A549 (cell line): ENCODE measurements around the gene RBL2. TPM values are rescaled to one million over a fixed set of nuclear protein-coding genes. Genes with fewer than 3 reads are reported as not detected.

ENCODE experiments used
- ATAC-seq, 2 experiments: fragments of 200-7000 bp in 1 of 2; fragments of >200 bp in 1 of 2; cut with Nextera tagmentation in 1 of 2; cut with Tn5 transposase in 1 of 2; 3 replicates each; pipeline versions ENCODE4 v1.8.0 to v1.9.1; 2018 to 2020; ENCODE audit warnings: mild to moderate bottlenecking in 1 of 2, moderate library complexity in 1 of 2
- CTCF ChIA-PET: fragments of 300-600 bp; sonication (Branson Sonifier 250); formaldehyde crosslinking; extraction: SDS; loops from one replicate; lab custom pipeline; 2021; ENCODE audit warnings: antibody characterized with exemption, inconsistent platforms; lab: Yijun Ruan, JAX
- POLR2A ChIA-PET: fragments of 350-600 bp; formaldehyde crosslinking; extraction: SDS; loops from one replicate; lab custom pipeline; 2021; ENCODE audit warnings: antibody characterized with exemption, inconsistent platforms; lab: Yijun Ruan, JAX
- DNase-seq, 2 experiments: peaks; one replicate each; pipeline versions ENCODE4 v3.0.0 to v3.0.0-alpha.2; 2011 to 2016; ENCODE audit warnings: low read depth in 1 of 2, low spot score in 1 of 2
- FAIRE-seq: peaks from 2 replicates; lab custom pipeline; 2011; peaks lifted over from hg19 to GRCh38; lab: Jason Lieb, UNC
- H3K27ac ChIP-seq, 2 experiments: fragments of >200 bp; sonication (Bioruptor Twin); formaldehyde crosslinking; 3 replicates each; pipeline ENCODE4 v1.5.1; 2016 to 2017
- H3K4me1 ChIP-seq: fragments of >200 bp; sonication (Bioruptor Twin); formaldehyde crosslinking; 3 replicates; pipeline ENCODE4 v1.6.1; 2016
- H3K4me2 ChIP-seq: fragments of >200 bp; sonication (Bioruptor Twin); formaldehyde crosslinking; 3 replicates; pipeline ENCODE4 v1.6.1; 2016
- H3K4me3 ChIP-seq: fragments of >200 bp; sonication (Bioruptor Twin); formaldehyde crosslinking; 3 replicates; pipeline ENCODE4 v1.5.1; 2016
- H3K9me3 ChIP-seq: fragments of >200 bp; sonication (Bioruptor Twin); formaldehyde crosslinking; 3 replicates; pipeline ENCODE4 v1.6.1; 2016
- CHD2 ChIP-seq: fragments of 150-350 bp; IDR thresholded peaks from 2 replicates; pipeline ENCODE4 v1.6.1; 2014; ENCODE audit warnings: low read length; ENCODE audit not compliant: partially characterized antibody
- EHF ChIP-seq: fragments of 250-450 bp; sonication (Bioruptor Pico); IDR thresholded peaks from 2 replicates; pipeline ENCODE4 v1.5.0; 2020; ENCODE audit warnings: mild to moderate bottlenecking
- EHMT2 ChIP-seq: fragments of 200-600 bp; sonication (generic); IDR thresholded peaks from 2 replicates; pipeline ENCODE4 v1.6.1; 2016; ENCODE audit warnings: antibody characterized with exemption, low read depth, mild to moderate bottlenecking, moderate library complexity
- FOSB ChIP-seq: fragments of 250-450 bp; sonication (Bioruptor Pico); IDR thresholded peaks from 2 replicates; pipeline ENCODE4 v1.5.0; 2020; ENCODE audit warnings: mild to moderate bottlenecking, moderate library complexity
- FOSL2 ChIP-seq, 2 experiments: fragments of 450-650 bp in 1 of 2; fragments of >200 bp in 1 of 2; sonication (Bioruptor Twin) in 1 of 2; formaldehyde crosslinking; IDR thresholded peaks; 2 replicates each; pipeline versions ENCODE4 v1.5.0 to v1.6.1; 2016 to 2020; ENCODE audit warnings: mild to moderate bottlenecking in 1 of 2, moderate library complexity in 1 of 2
- FOXS1 ChIP-seq: fragments of 250-450 bp; sonication (Bioruptor Pico); IDR thresholded peaks from 2 replicates; pipeline ENCODE4 v1.5.0; 2020; ENCODE audit warnings: mild to moderate bottlenecking, moderate library complexity
- GATA3 ChIP-seq: IDR thresholded peaks from 2 replicates; pipeline ENCODE4 v1.6.1; 2012; ENCODE audit warnings: borderline replicate concordance
- HDAC2 ChIP-seq: fragments of 200-600 bp; sonication (generic); IDR thresholded peaks from 2 replicates; pipeline ENCODE4 v1.6.1; 2016
- HOXB13 ChIP-seq: fragments of 250-450 bp; sonication (Bioruptor Pico); IDR thresholded peaks from 2 replicates; pipeline ENCODE4 v1.5.0; 2020; ENCODE audit warnings: low read depth, mild to moderate bottlenecking, moderate library complexity
- JUN ChIP-seq, 2 experiments: fragments of >200 bp; sonication (Bioruptor Twin); formaldehyde crosslinking; IDR thresholded peaks; 2 replicates in 1 of 2; 3 replicates in 1 of 2; pipeline ENCODE4 v1.6.1; 2016 to 2017
- MAFK ChIP-seq: fragments of 450-650 bp; IDR thresholded peaks from 2 replicates; pipeline ENCODE4 v1.6.1; 2014; ENCODE audit not compliant: partially characterized antibody
- MYC ChIP-seq: IDR thresholded peaks from 2 replicates; pipeline ENCODE4 v1.6.1; 2012; ENCODE audit warnings: mild to moderate bottlenecking, inconsistent platforms, low read length, improper control_type of control experiment, borderline replicate concordance
- PBX3 ChIP-seq: IDR thresholded peaks from 2 replicates; pipeline ENCODE4 v1.6.1; 2012
- RAD21 ChIP-seq, 2 experiments: fragments of >200 bp in 1 of 2; sonication (Bioruptor Twin) in 1 of 2; formaldehyde crosslinking in 1 of 2; IDR thresholded peaks in 1 of 2; conservative IDR thresholded peaks in 1 of 2; 2 replicates in 1 of 2; 3 replicates in 1 of 2; pipeline ENCODE4 v1.6.1; 2012 to 2018; ENCODE audit warnings: inconsistent platforms in 1 of 2
- REST ChIP-seq: fragments of 200-600 bp; sonication (generic); IDR thresholded peaks from 2 replicates; pipeline ENCODE4 v1.6.1; 2016; ENCODE audit warnings: antibody characterized with exemption, mild to moderate bottlenecking, moderate library complexity
- RFX5 ChIP-seq: fragments of 450-650 bp; IDR thresholded peaks from 2 replicates; pipeline ENCODE4 v1.7.1; 2014; ENCODE audit warnings: antibody characterized with exemption, mild to moderate bottlenecking, moderate library complexity
- SMC3 ChIP-seq: fragments of >200 bp; sonication (Bioruptor Twin); formaldehyde crosslinking; IDR thresholded peaks from 3 replicates; pipeline ENCODE4 v1.6.1; 2018; ENCODE audit warnings: inconsistent platforms
- TFCP2L1 ChIP-seq: fragments of 250-450 bp; sonication (Bioruptor Pico); IDR thresholded peaks from 2 replicates; pipeline ENCODE4 v1.5.0; 2021; ENCODE audit warnings: mild to moderate bottlenecking
- TP53 ChIP-seq: fragments of 250-450 bp; sonication (Bioruptor Pico); IDR thresholded peaks from 2 replicates; pipeline ENCODE4 v1.5.0; 2021; ENCODE audit warnings: mild to moderate bottlenecking, moderate library complexity
- ZFP36 ChIP-seq: fragments of 450-650 bp; IDR thresholded peaks from 2 replicates; pipeline ENCODE4 v1.6.1; 2014; ENCODE audit warnings: borderline replicate concordance; ENCODE audit not compliant: partially characterized antibody
- WGBS: methylation state at CpG from one replicate; pipeline ENCODE4 v1.1.6; 2017; ENCODE audit errors: missing lambda C conversion rate; 5-methylcytosine and 5-hydroxymethylcytosine counted together
- polyA plus RNA-seq, 4 experiments: library from polyadenylated mRNA; depleted of rRNA in 3 of 4; stranded (reverse); fragments of >200 nt; fragmentation: RNase III in 1 of 4; extraction: RNeasy Plus Mini Kit Qiagen cat#74134 plus additional on column Dnase treatment in 1 of 4; gene quantifications; 2 replicates in 3 of 4; 3 replicates in 1 of 4; pipeline ENCODE4 v1.2.3, GENCODE V29; 2011 to 2017
- TF ChIP-seq, protein P1 (sequence below): fragments of >200 bp; sonication (Bioruptor Twin); formaldehyde crosslinking; IDR thresholded peaks from 3 replicates; pipeline ENCODE4 v1.5.1; 2016
- TF ChIP-seq, protein P2 (sequence below): fragments of 250-450 bp; sonication (Bioruptor Pico); IDR thresholded peaks from 2 replicates; pipeline ENCODE4 v1.5.0; 2021; ENCODE audit warnings: mild to moderate bottlenecking, moderate library complexity, borderline replicate concordance
- TF ChIP-seq, protein P3 (sequence below): fragments of 150-350 bp; IDR thresholded peaks from 2 replicates; pipeline ENCODE4 v1.6.1; 2014; ENCODE audit warnings: low read depth, mild to moderate bottlenecking, low read length

Gene RBL2
- polyA plus RNA-seq, 2 of the 4 experiments (the other 2 are of a cell fraction), result 17.2 to 45.0 TPM

DNA sequence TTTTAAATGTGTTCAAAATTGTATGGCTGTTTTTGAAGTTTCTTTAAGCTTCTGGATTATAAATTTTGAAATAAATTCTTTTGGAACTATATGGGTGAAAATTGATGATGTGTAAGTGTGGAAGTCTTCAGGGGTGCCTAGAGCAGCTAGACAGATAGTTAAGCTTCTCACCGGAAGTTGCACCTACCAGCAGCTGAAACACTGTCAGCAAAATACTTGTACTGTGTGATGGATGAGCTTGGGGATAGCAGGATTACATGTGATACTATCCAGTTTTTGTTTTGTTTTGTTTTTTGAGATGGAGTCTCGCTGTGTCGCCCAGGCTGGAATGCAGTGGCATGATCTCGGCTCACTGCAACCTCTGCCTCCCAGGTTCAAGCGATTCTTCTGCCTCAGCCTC lies 19.7 kb downstream of the RBL2 start:
- no peak for ATAC-seq
- no peaks in the 10 kb centered on the region for H3K4me1 ChIP-seq
- 96% methylated on average over 5 of the region's 5 CpGs for WGBS
- no peak for FAIRE-seq
- H3K9me3 ChIP-seq, result no peaks in the 10 kb centered on the region
- no peak overlapping the region for H3K27ac ChIP-seq
- CTCF ChIA-PET, result no interaction called here
- H3K4me3 ChIP-seq, result no peak overlapping the region
- POLR2A ChIA-PET, result no interaction called here
- no peak for TF ChIP-seq PBX3
- no peak for TF ChIP-seq FOSB
- TF ChIP-seq RFX5, result no peak
- TF ChIP-seq REST, result no peak
- no peak for TF ChIP-seq TP53 (CRISPR knock-in tag)
- TF ChIP-seq TFCP2L1 (CRISPR knock-in tag), result no peak
- TF ChIP-seq SMC3, result no peak
- TF ChIP-seq, protein P1, sequence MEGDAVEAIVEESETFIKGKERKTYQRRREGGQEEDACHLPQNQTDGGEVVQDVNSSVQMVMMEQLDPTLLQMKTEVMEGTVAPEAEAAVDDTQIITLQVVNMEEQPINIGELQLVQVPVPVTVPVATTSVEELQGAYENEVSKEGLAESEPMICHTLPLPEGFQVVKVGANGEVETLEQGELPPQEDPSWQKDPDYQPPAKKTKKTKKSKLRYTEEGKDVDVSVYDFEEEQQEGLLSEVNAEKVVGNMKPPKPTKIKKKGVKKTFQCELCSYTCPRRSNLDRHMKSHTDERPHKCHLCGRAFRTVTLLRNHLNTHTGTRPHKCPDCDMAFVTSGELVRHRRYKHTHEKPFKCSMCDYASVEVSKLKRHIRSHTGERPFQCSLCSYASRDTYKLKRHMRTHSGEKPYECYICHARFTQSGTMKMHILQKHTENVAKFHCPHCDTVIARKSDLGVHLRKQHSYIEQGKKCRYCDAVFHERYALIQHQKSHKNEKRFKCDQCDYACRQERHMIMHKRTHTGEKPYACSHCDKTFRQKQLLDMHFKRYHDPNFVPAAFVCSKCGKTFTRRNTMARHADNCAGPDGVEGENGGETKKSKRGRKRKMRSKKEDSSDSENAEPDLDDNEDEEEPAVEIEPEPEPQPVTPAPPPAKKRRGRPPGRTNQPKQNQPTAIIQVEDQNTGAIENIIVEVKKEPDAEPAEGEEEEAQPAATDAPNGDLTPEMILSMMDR, result no peak
- no peak for TF ChIP-seq EHMT2
- no peak for TF ChIP-seq CHD2
- TF ChIP-seq HDAC2, result no peak
- TF ChIP-seq, all 56 proteins: peak for 0
- DNase-seq, result no peak
- H3K4me2 ChIP-seq, result no peak overlapping the region

- TF ChIP-seq RAD21 (conservative IDR thresholded peaks at IDR 0.05 in 1 of 2, IDR thresholded peaks at IDR 0.05 in 1 of 2), result no peak
- no peak for TF ChIP-seq MYC
- TF ChIP-seq HOXB13, result no peak
- no peak for TF ChIP-seq GATA3
- no peak for TF ChIP-seq MAFK
- no peak for TF ChIP-seq EHF
- TF ChIP-seq HDAC2, result no peak
- no peak for TF ChIP-seq ZFP36
- TF ChIP-seq, protein P2, sequence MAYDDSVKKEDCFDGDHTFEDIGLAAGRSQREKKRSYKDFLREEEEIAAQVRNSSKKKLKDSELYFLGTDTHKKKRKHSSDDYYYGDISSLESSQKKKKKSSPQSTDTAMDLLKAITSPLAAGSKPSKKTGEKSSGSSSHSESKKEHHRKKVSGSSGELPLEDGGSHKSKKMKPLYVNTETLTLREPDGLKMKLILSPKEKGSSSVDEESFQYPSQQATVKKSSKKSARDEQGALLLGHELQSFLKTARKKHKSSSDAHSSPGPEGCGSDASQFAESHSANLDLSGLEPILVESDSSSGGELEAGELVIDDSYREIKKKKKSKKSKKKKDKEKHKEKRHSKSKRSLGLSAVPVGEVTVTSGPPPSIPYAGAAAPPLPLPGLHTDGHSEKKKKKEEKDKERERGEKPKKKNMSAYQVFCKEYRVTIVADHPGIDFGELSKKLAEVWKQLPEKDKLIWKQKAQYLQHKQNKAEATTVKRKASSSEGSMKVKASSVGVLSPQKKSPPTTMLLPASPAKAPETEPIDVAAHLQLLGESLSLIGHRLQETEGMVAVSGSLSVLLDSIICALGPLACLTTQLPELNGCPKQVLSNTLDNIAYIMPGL (CRISPR knock-in tag), result no peak
- no peak for TF ChIP-seq FOSL2 (IDR thresholded peaks at IDR 0.05)
- no peak for TF ChIP-seq FOSL2 (CRISPR knock-in tag; IDR thresholded peaks at IDR 0.05)
- TF ChIP-seq FOXS1 (CRISPR knock-in tag), result no peak
- TF ChIP-seq JUN (IDR thresholded peaks at IDR 0.05), result no peak
- TF ChIP-seq, protein P3, sequence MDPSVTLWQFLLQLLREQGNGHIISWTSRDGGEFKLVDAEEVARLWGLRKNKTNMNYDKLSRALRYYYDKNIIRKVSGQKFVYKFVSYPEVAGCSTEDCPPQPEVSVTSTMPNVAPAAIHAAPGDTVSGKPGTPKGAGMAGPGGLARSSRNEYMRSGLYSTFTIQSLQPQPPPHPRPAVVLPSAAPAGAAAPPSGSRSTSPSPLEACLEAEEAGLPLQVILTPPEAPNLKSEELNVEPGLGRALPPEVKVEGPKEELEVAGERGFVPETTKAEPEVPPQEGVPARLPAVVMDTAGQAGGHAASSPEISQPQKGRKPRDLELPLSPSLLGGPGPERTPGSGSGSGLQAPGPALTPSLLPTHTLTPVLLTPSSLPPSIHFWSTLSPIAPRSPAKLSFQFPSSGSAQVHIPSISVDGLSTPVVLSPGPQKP, result no peak
- POLR2A ChIA-PET, result no interaction called here
- FAIRE-seq (no peak), ATAC-seq (no peak), DNase-seq (no peak)
- Histone ChIP-seq H3K4me3 (no peak overlapping the region), H3K9me3 (no peaks in the 10 kb centered on the region), H3K4me2 (no peak overlapping the region), H3K27ac (no peak overlapping the region), H3K4me1 (no peaks in the 10 kb centered on the region)
- WGBS, result 97% methylated on average over 2 of the region's 2 CpGs
- CTCF ChIA-PET, result interaction anchor here (1.3 to 1.9 kb wide), 3 partner anchors 10 to 18 kb away, joined by 3 to 5 read pairs (median 3); no protein-coding TSS in a partner anchor
Observed at GRCh38 chr16:53456625-53457024, 22.4 kb downstream of the RBL2 start.
